ENCODE results near the gene MDFI. TPM values are rescaled to one million over a fixed set of nuclear protein-coding genes. Genes with fewer than 3 reads are reported as not detected.

The MDFI gene
- total and polyA plus RNA-seq, 2 experiments from 2014 or later, result 27.5 to 137 TPM

DNA sequence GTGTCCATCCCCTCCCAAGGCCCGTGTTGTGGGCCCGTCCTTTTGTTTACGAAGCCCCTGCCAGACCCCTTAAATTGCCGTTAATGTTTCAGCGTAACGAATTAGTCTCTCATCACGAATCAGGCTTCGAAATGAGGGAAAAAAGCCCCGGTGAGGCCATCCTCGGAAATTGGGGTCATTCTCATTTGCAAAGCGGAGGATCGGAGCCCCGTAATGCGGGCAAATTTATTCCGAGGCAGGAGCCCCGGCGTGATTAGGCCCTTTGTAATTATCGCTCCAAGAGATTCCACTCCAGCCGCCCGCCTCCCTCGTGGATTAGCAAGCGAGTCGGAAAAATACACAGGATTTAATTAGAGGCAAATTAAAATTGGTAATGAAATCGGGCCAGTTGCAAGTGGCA lies 44.9 kb upstream of the MDFI start:
- TF ChIP-seq, protein P1, sequence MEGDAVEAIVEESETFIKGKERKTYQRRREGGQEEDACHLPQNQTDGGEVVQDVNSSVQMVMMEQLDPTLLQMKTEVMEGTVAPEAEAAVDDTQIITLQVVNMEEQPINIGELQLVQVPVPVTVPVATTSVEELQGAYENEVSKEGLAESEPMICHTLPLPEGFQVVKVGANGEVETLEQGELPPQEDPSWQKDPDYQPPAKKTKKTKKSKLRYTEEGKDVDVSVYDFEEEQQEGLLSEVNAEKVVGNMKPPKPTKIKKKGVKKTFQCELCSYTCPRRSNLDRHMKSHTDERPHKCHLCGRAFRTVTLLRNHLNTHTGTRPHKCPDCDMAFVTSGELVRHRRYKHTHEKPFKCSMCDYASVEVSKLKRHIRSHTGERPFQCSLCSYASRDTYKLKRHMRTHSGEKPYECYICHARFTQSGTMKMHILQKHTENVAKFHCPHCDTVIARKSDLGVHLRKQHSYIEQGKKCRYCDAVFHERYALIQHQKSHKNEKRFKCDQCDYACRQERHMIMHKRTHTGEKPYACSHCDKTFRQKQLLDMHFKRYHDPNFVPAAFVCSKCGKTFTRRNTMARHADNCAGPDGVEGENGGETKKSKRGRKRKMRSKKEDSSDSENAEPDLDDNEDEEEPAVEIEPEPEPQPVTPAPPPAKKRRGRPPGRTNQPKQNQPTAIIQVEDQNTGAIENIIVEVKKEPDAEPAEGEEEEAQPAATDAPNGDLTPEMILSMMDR (IDR thresholded peaks at IDR 0.05; ENCODE audit: low read depth, low read length), result no peak
- H3K36me3 ChIP-seq, result peaks cover 6% of the 10 kb centered on the region

DNA sequence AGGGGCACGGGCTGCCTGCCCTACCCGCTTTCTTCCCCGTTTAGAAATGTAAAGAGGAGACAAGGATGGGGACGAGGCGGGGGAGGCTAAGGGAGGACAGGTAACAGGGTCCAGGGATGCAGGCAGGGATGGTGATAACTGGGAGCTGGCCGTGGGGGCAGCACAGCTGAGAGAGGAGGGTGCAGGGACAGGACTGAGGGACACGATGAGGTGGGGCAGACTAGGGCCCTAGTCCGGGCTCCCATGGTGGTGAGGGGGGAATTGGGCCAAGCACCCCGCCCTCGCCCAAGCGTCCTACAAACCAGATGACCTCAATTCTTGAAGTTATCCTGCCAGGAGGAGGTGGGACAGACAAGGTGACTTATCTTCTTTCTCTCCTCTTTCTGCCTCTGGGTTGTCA lies 44.4 kb upstream of the MDFI start:
- DNase-seq (ENCODE audit: low read depth in 1 of 2, low spot score in 1 of 2), result no peak
- TF ChIP-seq, protein P1 (IDR thresholded peaks at IDR 0.05; ENCODE audit: low read depth, low read length), result no peak
- Histone ChIP-seq H3K27me3 (no peaks in the 10 kb centered on the region), H3K4me3 (no peak overlapping the region), H3K9me3 (ENCODE audit: low read depth) (no peaks in the 10 kb centered on the region), H3K27ac (no peak overlapping the region), H3K36me3 (peaks cover 6% of the 10 kb centered on the region), H3K4me1 (ENCODE audit: low read depth) (no peaks in the 10 kb centered on the region)

More for the DNA sequence above, 44.9 kb upstream of the MDFI start:
- no peaks in the 10 kb centered on the region for H3K9me3 ChIP-seq (ENCODE audit: low read depth)
- H3K27ac ChIP-seq, result no peak overlapping the region
- no peaks in the 10 kb centered on the region for H3K27me3 ChIP-seq
- no peaks in the 10 kb centered on the region for H3K4me1 ChIP-seq (ENCODE audit: low read depth)
- H3K4me3 ChIP-seq, result no peak overlapping the region
- no peak for DNase-seq (ENCODE audit: low read depth in 1 of 2, low spot score in 1 of 2)

DNA sequence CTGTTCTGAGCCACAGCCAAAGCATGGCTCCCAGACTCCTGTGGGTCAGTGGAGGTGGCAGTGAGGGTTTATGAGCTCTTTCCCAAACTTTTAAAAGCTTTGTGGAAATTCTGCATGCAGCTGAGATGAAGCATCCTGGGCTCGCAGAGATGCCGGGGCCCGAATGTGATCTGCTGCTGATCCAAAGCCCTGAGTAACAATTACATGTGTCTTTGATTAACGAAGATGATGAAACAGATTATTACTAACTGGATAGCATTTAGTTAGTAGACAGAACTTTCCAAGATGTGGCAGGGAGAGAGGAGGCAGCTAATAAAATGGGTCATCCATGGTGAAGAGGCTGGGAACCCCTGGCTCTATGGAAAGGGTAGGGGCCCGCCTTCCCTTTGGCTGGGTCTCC lies 43.9 kb upstream of the MDFI start:
- peaks cover 6% of the 10 kb centered on the region for H3K36me3 ChIP-seq

DNA sequence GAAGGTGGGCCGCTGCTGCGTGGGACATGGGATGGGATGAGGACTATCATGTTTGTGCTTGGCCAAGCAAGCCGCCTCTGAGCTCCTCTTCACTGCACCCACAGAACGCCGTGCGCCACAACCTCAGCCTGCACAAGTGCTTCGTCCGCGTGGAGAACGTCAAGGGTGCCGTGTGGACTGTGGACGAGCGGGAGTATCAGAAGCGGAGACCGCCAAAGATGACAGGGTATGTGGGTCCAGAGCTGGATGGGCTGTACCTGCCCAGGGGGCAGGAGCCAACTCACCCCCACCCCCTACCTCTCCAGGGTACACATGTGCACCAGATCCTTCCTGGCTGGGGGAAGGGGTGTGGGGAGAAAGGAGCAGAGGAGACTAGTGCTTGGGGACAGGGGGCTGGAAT lies 43.5 kb upstream of the MDFI start:
- peaks cover 6% of the 10 kb centered on the region for H3K36me3 ChIP-seq
- DNase-seq (ENCODE audit: low read depth in 1 of 2, low spot score in 1 of 2), result no peak
- H3K4me1 ChIP-seq (ENCODE audit: low read depth), result no peaks in the 10 kb centered on the region
- no peak overlapping the region for H3K4me3 ChIP-seq
- no peaks in the 10 kb centered on the region for H3K9me3 ChIP-seq (ENCODE audit: low read depth)
- no peaks in the 10 kb centered on the region for H3K27me3 ChIP-seq
- no peak overlapping the region for H3K27ac ChIP-seq
- TF ChIP-seq, protein P1 (IDR thresholded peaks at IDR 0.05; ENCODE audit: low read depth, low read length), result no peak

More for the DNA sequence above, 43.9 kb upstream of the MDFI start:
- Histone ChIP-seq H3K4me3 (no peak overlapping the region), H3K27me3 (no peaks in the 10 kb centered on the region), H3K27ac (no peak overlapping the region), H3K4me1 (ENCODE audit: low read depth) (no peaks in the 10 kb centered on the region), H3K9me3 (ENCODE audit: low read depth) (no peaks in the 10 kb centered on the region)
- no peak for DNase-seq (ENCODE audit: low read depth in 1 of 2, low spot score in 1 of 2)
- TF ChIP-seq, protein P1 (IDR thresholded peaks at IDR 0.05; ENCODE audit: low read depth, low read length), result no peak

DNA sequence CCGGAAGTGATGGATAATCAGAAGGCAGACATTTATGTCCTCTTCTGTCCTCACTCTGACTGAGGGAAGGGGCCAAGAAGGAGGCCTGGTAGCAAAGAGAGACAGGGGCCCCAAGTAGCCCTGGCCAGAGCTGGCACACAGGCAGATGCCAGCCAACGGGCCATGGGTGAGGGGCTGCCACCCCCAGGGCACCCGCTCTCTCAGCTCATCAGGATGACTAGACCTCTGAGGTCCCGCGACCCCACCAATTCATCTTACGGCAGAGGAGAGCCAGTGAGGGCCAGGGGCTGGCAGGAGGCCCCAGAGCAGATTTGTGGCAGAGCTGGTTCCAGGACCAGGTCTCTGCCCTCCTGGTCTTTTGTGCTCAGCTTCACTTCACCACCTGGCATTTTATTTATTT lies 43.1 kb upstream of the MDFI start:
- TF ChIP-seq, protein P1 (IDR thresholded peaks at IDR 0.05; ENCODE audit: low read depth, low read length), result no peak
- H3K36me3 ChIP-seq, result peaks cover 4% of the 10 kb centered on the region
- no peaks in the 10 kb centered on the region for H3K27me3 ChIP-seq
- no peaks in the 10 kb centered on the region for H3K4me1 ChIP-seq (ENCODE audit: low read depth)
- H3K9me3 ChIP-seq (ENCODE audit: low read depth), result no peaks in the 10 kb centered on the region
- DNase-seq (ENCODE audit: low read depth in 1 of 2, low spot score in 1 of 2), result no peak
- H3K27ac ChIP-seq, result no peak overlapping the region
- no peak overlapping the region for H3K4me3 ChIP-seq

Data from cardiac muscle cell (in vitro differentiated cells and primary cell).